Measurements from ENCODE around the gene ETS1.

The ETS1 gene

GRCh38 chr11:128535468-128536457 lies 51.6 kb downstream of the ETS1 start:
- DNase-seq (ENCODE audit: low spot score): no peak

- DNase-seq (ENCODE audit: low spot score): no peak
Observed at GRCh38 chr11:128533472-128533871, 53.9 kb downstream of the ETS1 start.

- no peak for DNase-seq (ENCODE audit: low spot score)
Observed at GRCh38 chr11:128532572-128533091, 54.7 kb downstream of the ETS1 start.

GRCh38 chr11:128532016-128532571 lies 55.3 kb downstream of the ETS1 start:
- no peak for DNase-seq (ENCODE audit: low spot score)

- DNase-seq (ENCODE audit: low spot score): no peak
Observed at GRCh38 chr11:128531588-128531987, 55.8 kb downstream of the ETS1 start.

GRCh38 chr11:128530118-128531074 lies 57.0 kb downstream of the ETS1 start:
- no peak for DNase-seq (ENCODE audit: low spot score)

- no peak for DNase-seq (ENCODE audit: low spot score)
Observed at GRCh38 chr11:128528294-128528693, 59.1 kb downstream of the ETS1 start.

GRCh38 chr11:128527046-128527445 lies 60.3 kb downstream of the ETS1 start:
- DNase-seq (ENCODE audit: low spot score): no peak

- no peak for DNase-seq (ENCODE audit: low spot score)
Observed at GRCh38 chr11:128525411-128526243, 61.7 kb downstream of the ETS1 start.

GRCh38 chr11:128524172-128524571 lies 63.2 kb downstream of the ETS1 start:
- no peak for DNase-seq (ENCODE audit: low spot score)

- no peak for DNase-seq (ENCODE audit: low spot score)
Observed at GRCh38 chr11:128523641-128524040, 63.7 kb downstream of the ETS1 start.

GRCh38 chr11:128522943-128523518 lies 64.3 kb downstream of the ETS1 start:
- no peak for DNase-seq (ENCODE audit: low spot score)

- peak; percentile 62 for DNase-seq (ENCODE audit: low spot score)
Observed at GRCh38 chr11:128522055-128522942, 65.1 kb downstream of the ETS1 start.

GRCh38 chr11:128521682-128522054 lies 65.7 kb downstream of the ETS1 start:
- no peak for DNase-seq (ENCODE audit: low spot score)

- DNase-seq (ENCODE audit: low spot score): no peak
Observed at GRCh38 chr11:128520888-128521681, 66.3 kb downstream of the ETS1 start.

- DNase-seq (ENCODE audit: low spot score): no peak
Observed at GRCh38 chr11:128520206-128520887, 67.0 kb downstream of the ETS1 start.

GRCh38 chr11:128519338-128519737 lies 68.0 kb downstream of the ETS1 start:
- DNase-seq (ENCODE audit: low spot score): no peak

GRCh38 chr11:128518493-128519207 lies 68.7 kb downstream of the ETS1 start:
- no peak for DNase-seq (ENCODE audit: low spot score)

Measured in hematopoietic multipotent progenitor cell treated with erythropoietin and hydrocortisone succinate and interleukin-3 and kit ligand, for 17 days (in vitro differentiated cells).